Testis (tissue), 2 donors: ENCODE measurements around the gene CPNE4.
"Not testable (repeated sequence)": the region's sequence is repeated elsewhere in the genome, so short reads cannot be mapped to it uniquely, and the experiment has no call there.

Experiments
- POLR2A ChIP-seq: fragments of 450-650 bp; IDR thresholded peaks from one replicate; pipeline ENCODE4 v1.6.1; 2017; ENCODE audit warnings: antibody characterized with exemption, mild to moderate bottlenecking, moderate library complexity
- TF ChIP-seq, protein P1 (sequence below), 3 experiments: fragments of 450-650 bp in 2 of 3; fragments of 200-600 bp in 1 of 3; sonication (generic) in 1 of 3; IDR thresholded peaks; one replicate each; pipeline ENCODE4 v1.5.1; 2016 to 2019; ENCODE audit warnings: antibody characterized with exemption in 3 of 3, mild to moderate bottlenecking in 2 of 3, moderate library complexity in 1 of 3

DNA sequence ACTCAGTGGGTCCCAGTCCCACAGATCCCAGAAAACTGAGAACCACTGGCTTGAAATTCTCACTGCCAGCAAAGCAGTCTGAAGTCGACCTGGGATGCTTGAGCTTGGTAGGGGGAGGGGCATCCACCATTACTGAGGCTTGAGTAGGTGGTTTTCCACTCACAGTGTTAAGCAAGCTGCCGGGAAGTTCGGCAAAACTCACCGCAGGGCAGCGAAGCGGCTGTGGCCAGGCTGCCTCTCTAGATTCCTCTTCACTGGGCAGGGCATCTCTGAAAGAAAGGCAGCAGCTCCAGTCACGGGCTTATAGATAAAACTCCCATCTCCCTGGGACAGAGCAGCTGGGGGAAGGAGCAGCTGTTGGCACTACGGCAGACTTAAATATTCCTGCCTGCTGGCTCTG lies 71.4 kb downstream of the CPNE4 start:
- TF ChIP-seq, protein P1, sequence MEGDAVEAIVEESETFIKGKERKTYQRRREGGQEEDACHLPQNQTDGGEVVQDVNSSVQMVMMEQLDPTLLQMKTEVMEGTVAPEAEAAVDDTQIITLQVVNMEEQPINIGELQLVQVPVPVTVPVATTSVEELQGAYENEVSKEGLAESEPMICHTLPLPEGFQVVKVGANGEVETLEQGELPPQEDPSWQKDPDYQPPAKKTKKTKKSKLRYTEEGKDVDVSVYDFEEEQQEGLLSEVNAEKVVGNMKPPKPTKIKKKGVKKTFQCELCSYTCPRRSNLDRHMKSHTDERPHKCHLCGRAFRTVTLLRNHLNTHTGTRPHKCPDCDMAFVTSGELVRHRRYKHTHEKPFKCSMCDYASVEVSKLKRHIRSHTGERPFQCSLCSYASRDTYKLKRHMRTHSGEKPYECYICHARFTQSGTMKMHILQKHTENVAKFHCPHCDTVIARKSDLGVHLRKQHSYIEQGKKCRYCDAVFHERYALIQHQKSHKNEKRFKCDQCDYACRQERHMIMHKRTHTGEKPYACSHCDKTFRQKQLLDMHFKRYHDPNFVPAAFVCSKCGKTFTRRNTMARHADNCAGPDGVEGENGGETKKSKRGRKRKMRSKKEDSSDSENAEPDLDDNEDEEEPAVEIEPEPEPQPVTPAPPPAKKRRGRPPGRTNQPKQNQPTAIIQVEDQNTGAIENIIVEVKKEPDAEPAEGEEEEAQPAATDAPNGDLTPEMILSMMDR (IDR thresholded peaks at IDR 0.05), result not testable (repeated sequence)
- not testable (repeated sequence) for TF ChIP-seq POLR2A
